HG03066 (cell line): Measurements from ENCODE around the gene GALNT18.
"Not testable (repeated sequence)": the region's sequence is repeated elsewhere in the genome, so short reads cannot be mapped to it uniquely, and the experiment has no call there.

Experiments used
- ATAC-seq: cut with Tn5 transposase; IDR thresholded peaks from one replicate; pipeline ENCODE4 v1.9.1; 2021; ENCODE audit warnings: low read depth; ENCODE audit not compliant: unreplicated experiment

GALNT18 gene

GRCh38 chr11:11374358-11375148, 247.3 kb downstream of the GALNT18 start:
- peak; percentile 53 for ATAC-seq

- ATAC-seq, result no peak
These were observed 247.9 kb downstream of the GALNT18 start for GRCh38 chr11:11373934-11374333.

DNA sequence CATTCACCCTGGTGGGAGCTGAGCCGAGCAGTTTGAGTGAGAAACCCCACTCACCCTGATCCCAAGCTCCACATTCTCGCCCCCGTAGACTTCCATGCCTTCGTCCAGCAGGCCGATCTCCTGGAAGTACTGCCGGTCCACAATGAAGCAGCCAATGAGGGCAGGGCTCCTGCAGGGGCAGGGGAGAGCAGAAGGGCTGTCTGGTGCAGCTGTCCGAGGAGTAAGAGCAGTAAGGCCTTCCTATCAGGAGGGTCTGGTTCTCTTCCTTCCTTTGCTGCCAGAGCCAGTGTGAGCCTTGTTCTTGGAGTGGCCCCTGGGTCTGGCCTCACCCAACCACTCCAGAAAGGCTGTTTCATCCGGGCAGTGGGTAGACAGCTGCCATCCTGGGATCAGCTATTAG, 249.3 kb downstream of the GALNT18 start:
- no peak for ATAC-seq

DNA sequence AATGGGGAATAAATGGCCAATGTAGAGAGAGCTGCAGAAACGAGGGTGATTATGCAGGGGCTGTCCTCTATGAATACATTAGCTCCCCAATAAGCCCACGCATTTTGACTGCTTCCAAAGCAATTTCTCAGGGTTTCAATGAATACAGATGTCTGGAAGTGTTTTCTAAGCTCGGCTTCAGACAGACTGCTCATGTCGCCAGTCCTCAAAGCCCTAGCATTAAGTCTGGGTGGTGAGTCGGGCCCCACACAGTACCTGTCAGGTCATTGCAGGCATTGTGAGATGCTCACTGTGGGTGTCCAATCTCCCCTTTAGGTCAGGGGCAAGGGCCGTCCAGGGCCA, 250.9 kb downstream of the GALNT18 start:
- no peak for ATAC-seq

DNA sequence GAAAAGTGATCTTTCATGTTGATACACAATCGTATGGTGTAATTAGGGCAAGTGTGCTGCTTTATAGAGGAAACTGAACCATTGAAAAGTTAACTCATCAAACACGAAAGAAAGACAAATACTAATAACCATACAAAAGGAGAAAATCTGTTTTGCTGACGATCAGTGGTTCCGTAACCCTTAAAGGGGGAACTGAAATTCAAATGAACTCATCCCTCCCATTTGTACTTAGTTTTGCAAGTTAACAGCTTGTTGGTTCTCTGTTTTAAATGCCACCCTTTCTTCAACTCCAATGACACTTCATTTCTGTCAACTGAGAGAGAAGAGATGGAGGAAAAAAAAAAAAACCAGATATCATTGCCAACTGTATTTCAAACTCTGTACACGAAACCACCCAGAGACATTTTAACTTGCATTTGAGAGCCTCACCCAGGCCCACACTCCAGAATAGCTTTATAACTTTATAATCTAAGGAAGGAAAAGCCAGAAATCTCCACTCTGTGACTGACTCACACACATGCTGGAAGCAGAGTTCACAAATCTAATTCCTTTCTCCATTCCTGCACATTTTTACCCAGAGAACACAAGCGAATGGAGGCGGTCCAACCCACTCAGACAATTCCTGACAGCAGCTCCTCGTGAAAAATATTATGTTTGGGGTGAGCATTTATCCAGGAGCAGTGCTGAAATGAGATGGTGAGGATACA, 251.4 kb downstream of the GALNT18 start:
- no peak for ATAC-seq

DNA sequence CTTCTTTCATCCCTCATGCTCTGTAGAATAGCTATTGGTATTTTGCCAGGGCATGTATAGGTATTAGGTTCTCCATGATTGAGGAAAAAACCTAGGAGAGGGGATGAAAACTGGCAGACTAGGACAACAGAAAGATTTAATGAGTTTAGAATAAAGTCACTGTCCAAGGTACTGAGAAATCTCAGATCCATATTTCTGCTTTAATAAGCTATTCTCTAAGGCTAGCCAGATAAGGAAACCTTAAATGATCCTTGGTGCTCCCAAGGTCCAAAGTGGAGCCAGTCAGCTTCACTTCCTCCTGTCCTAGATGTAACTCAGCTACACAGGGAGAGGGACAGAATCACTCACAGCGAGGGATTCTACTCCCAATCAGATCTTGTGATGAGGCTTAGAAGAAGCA, 255.0 kb downstream of the GALNT18 start:
- ATAC-seq, result no peak

- no peak for ATAC-seq
These were observed 258.1 kb downstream of the GALNT18 start for GRCh38 chr11:11363674-11364073.

- ATAC-seq, result no peak
These were observed 262.2 kb downstream of the GALNT18 start for GRCh38 chr11:11359611-11360010.

- no peak for ATAC-seq
These were observed 265.0 kb downstream of the GALNT18 start for GRCh38 chr11:11356842-11357241.

DNA sequence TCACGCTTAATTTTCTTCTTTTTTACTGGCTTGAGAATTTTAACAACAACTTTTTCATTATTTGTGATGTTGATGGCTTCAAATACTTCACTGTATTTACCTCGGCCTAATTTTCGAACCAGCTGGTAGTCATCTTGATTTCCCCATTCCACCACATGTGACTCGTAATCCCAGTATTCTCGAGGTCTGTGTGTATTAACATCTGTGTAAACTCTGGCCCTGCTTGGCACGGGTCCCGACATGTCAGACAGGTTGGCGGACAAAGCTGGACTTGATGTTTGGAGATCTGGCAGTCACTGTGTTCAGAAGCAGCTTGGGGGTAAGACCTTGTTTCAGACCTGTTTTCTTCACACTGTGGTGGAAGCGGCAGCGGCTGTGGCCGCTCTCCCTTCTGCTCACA, 268.9 kb downstream of the GALNT18 start, which contains the start of gene CSNK2A3:
TSS of gene CSNK2A3 (minus strand) at position 373 of the 400 bp plus-strand sequence. CDS start at position 242, 131 bp downstream.
- ATAC-seq, result not testable (repeated sequence)

GRCh38 chr11:11351851-11352250, 270.0 kb downstream of the GALNT18 start:
- not testable (repeated sequence) for ATAC-seq

DNA sequence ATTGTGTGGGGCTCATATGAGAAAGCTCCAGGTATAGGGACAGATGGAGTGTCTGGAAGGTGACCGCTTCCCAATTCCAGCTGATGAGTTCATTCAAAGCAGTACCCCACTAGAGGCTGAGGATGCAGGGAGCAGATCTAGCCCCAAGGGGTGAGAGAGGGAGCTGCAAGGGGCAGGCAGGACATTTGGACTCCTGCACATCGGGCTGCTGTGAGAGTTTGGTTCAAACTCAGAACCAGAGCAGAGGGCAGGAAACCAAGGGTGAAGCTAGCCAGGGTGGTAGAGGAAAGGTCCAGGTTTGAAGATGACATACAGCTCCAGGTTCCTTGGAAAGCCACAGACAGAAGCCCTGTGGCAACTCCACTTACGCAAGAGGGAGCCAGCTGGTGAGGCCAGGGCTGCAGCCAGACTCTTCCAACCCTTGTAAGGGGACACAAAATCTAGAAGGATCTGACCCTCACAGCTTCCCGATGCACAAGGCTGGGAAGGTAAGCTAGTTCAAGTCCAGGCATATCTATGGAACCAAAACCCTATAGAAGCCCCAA, 270.7 kb downstream of the GALNT18 start:
- ATAC-seq, result no peak

DNA sequence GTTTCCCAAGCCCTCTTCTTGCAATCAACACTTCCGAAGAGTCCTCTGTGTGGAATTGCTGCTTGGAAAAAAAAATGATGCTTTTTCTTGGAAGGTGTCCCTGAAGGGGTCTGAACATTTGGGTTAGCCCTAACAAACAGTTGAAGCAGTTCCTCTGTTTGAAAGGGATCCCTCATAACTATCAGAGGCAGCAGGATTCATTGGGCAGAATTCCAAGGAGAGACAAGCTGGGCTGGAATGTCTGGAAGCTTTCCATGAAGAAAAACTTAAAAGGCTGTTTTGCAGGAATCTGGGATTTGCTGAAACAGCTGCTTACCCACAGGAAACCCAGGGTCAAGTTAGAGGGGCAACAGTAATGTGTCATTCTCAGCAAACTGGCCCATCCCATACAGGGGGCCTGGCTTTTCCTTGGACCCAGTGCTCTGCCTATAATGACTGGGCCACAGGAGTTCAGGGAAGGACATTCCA, 271.9 kb downstream of the GALNT18 start:
- ATAC-seq, result no peak

GRCh38 chr11:11349106-11349825, 272.5 kb downstream of the GALNT18 start:
- no peak for ATAC-seq

GRCh38 chr11:11348303-11348702, 273.5 kb downstream of the GALNT18 start:
- ATAC-seq, result no peak

DNA sequence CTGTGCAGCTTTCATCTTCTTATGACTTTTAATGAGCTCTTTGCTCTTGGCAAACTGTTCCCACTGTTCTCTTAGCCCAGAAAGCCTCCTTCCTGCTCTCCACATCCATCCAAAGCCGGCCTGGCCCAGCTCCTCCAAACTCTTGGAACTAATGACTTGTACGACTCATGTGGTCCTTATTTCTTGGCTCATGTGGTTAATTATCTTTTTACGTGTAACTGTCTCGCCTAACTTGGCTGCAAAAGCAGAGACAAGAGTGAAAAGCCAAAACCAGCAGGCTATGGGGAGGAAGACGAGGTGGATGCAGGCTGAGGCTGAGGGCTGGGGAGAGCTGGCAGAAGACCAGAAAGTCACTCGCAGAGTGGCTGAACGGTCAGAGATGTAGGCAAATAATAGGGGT, 274.2 kb downstream of the GALNT18 start:
- ATAC-seq, result no peak

- no peak for ATAC-seq
These were observed 275.5 kb downstream of the GALNT18 start for GRCh38 chr11:11346303-11346702.

DNA sequence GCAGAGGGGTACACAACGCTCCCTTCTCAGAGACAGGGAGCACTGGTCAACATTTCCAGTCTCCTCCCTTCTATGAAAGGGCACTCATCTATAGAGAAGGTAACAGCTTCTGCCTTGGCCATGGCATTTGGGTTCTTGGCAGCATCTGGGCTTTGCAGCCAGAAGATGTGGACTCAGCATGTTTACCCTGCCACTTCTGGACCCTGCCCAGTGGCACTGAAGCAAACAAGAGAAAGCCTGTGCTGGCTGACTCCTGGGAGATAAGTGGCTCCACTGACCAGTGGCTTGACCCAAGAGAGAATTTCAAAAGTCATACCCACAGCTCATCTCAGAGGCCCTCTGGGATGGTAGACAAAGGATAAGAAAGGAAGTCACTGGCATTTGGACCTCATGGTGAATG, 276.7 kb downstream of the GALNT18 start:
- ATAC-seq, result no peak

DNA sequence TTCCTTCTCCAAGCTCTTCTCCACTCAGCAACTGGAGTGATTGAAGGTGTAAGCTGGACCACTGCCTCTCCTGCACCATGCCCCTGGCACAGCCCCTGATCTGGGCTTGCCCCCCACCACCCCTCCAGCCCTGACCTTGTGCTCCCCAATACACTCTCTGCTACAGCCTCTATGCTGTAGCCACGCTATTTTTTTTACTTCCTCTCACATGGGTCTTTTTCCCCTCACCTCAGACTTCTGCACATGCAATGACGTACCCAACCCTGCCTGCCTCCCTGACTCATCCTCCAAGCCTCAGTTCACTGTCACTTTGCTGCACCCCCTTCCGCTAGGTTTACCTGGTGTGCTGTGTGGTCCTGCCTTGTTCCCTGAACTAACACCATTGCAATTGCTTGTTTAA, 277.8 kb downstream of the GALNT18 start:
- ATAC-seq, result no peak

- ATAC-seq, result no peak
These were observed 283.5 kb downstream of the GALNT18 start for GRCh38 chr11:11338304-11338703.

- no peak for ATAC-seq
These were observed 285.1 kb downstream of the GALNT18 start for GRCh38 chr11:11336664-11337063.
